ENCODE data around the gene PRRC2C.
"Not testable (repeated sequence)": the region's sequence is repeated elsewhere in the genome, so short reads cannot be mapped to it uniquely, and the experiment has no call there.

Gene PRRC2C

DNA sequence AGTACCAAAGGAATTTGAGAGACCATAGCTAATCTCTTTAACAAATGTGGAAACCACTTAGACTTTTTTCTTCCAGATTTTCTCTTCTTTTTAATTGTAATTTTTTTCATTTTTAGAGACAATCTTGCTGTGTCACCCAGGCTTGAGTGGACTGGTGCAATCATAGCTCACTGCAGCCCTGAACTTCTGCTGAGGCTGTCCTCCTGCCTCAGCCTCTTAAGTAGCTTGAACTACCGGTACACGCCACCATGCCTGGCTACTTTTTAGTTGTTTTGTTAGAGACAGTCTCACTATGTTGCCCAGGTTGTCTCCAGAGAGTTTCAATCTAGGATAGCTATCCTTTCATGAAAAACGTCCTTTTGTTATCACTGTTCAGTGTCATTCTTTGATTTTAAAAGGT, 15.0 kb downstream of the PRRC2C start:
- no peak for DNase-seq (ENCODE audit: low read depth in 2 of 2)

DNA sequence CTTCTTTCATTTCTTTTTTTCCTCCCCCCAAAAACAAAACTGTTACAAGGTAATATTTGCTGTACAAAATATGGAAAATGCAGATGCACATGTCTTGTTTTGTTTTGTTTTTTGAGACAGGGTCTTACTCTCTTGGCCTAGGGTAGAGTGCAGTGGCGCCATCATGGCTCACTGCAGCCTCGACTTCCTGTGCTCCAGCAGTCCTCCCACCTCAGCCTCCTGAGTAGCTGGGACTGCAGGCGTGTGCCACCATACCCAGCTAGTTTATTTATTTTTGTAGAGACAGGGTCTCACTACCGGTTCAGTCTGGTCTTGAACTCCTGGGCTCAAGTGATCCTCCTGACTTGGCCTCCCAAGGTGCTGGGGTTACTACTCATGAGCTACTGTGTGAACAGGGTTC, 15.5 kb downstream of the PRRC2C start:
- no peak for DNase-seq (ENCODE audit: low read depth in 2 of 2)

DNA sequence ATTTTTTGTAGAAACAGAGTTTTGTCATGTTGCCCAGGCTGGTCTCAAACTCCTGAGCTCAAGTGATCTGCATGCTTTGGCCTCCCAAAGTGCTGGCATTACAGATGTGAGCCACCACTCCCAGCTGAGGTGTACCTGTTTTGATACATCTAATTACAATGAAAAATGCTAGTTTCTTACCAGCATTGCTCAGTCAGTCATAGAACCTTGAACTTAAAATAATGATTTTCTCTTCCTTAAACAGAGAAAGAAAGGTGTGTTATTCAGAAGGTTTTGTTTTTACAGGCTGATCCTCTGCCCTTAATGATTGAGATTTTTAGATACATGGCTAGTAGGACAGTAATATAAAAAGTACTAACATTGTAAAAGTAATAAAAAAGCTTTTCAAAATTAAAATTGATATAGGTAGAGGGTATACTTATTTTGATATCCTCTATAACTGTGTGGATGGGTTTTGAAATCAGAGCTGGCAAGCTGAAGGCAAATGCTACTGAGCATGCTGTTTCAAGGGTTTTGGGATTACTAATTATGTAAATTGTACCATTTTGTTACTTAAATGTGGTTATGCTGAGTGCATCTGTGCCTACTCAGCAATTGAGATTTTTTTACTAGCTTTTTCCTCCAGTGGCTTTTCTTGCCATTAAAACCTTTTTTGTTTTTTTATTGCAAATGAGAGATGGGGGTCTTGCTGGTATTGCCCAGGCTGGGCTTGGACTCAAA, 16.1 kb downstream of the PRRC2C start:
- DNase-seq (ENCODE audit: low read depth in 2 of 2), result no peak

DNA sequence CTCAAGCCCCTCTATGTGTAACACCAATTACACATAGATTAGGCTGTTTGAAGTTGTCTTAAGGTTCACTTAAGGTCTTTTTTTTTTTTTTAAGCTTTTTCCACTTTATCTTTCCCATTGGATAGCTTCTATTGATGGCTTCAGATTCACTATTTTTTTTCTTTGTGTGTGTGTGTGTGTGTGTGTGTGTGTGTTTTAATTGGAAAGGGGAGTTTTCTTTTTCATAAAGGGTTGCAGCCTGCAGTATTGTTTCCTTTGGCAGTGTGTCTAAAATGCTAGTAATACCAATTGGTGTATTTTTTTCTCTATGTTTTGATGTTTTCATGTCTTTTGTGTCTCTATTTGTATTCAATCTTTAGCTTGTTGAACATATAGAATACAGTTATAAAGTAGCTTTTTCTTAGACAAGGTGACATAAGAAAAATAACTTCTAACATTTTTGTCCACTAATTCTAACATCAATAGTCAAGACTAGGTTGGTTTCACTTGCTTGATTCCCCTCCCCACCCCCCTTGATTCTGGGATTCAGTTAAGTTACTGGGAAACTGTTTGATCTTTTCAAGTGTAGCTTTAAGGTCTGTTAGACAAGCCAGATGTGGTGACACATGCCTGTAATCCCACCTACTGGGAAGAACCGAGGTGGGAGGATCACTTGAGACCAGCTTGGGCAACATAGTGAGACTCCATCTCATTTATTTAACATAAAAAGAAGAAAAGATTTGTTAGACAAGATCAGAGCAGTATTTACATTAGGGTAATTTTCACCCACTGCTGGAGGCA, 21.4 kb downstream of the PRRC2C start:
- no peak for DNase-seq (ENCODE audit: low read depth in 2 of 2)

DNA sequence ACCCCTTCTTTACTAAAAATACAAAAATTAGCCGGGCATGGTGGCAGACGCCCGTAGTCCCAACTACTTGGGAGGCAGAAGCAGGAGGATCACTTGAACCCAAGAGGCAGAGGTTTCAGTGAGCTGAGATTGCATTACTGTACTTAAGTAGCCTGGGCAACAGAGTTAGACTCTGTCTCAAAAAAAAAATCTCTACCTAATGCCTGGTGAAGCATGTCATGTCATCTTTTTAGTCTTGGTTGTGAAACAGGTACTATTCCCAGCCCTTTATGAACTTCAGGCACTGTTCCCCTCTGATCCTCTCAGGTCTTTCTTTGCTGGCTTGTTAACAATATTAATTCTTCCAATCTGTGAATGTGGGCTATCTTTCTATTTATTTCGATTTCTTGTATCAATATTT, 22.1 kb downstream of the PRRC2C start:
- DNase-seq (ENCODE audit: low read depth in 2 of 2), result no peak

DNA sequence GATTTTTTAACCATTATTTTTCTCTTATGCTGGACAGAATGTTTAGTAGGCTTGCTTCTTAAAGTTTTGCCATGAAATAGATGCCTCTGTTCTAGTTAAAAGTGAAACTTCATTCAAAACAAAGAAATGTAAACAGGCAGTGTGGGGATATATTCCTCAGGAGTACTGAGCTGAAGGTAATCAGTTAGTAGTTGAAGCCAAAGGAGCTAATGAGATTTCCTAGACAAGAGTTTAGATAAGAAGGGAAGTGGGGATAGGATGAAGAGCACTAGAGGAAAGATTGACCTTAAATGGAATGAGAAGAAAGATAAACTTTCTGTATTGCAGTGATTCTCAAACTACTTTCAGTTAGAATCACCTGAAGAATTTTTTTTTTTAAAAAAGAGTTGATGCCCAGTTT, 23.9 kb downstream of the PRRC2C start:
- no peak for DNase-seq (ENCODE audit: low read depth in 2 of 2)

GRCh38 chr1:171513743-171514142, 28.4 kb downstream of the PRRC2C start:
- DNase-seq (ENCODE audit: low read depth in 2 of 2), result no peak

- DNase-seq (ENCODE audit: low read depth in 2 of 2), result no peak
These were observed 30.0 kb downstream of the PRRC2C start for GRCh38 chr1:171515299-171515698.

- no peak for DNase-seq (ENCODE audit: low read depth in 2 of 2)
These were observed 30.4 kb downstream of the PRRC2C start for GRCh38 chr1:171515741-171516140.

GRCh38 chr1:171521567-171521966, 36.2 kb downstream of the PRRC2C start:
- no peak for DNase-seq (ENCODE audit: low read depth in 2 of 2)

- DNase-seq (ENCODE audit: low read depth in 2 of 2), result no peak
These were observed 45.3 kb downstream of the PRRC2C start for GRCh38 chr1:171530676-171531075.

GRCh38 chr1:171532520-171532919, 47.2 kb downstream of the PRRC2C start:
- no peak for DNase-seq (ENCODE audit: low read depth in 2 of 2)

DNA sequence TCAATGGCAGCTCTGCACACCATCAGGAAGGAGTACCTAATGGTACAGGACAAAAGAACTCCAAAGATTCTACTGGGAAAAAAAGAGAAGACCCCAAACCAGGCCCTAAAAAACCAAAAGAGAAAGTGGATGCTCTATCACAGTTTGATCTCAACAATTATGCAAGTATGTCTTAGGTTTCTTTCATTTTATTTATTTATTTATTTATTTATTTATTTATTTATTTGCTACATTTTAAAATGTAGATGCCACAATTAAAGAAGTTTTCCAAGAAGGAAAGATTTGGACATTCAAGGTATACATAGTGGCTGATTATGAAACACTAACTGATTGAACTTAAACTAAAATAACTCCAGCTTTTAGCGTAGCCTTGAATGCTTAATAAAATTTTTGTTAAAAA, 60.2 kb downstream of the PRRC2C start:
- DNase-seq (ENCODE audit: low read depth in 2 of 2), result no peak

GRCh38 chr1:171550050-171550449, 64.7 kb downstream of the PRRC2C start:
- DNase-seq (ENCODE audit: low read depth in 2 of 2), result no peak

DNA sequence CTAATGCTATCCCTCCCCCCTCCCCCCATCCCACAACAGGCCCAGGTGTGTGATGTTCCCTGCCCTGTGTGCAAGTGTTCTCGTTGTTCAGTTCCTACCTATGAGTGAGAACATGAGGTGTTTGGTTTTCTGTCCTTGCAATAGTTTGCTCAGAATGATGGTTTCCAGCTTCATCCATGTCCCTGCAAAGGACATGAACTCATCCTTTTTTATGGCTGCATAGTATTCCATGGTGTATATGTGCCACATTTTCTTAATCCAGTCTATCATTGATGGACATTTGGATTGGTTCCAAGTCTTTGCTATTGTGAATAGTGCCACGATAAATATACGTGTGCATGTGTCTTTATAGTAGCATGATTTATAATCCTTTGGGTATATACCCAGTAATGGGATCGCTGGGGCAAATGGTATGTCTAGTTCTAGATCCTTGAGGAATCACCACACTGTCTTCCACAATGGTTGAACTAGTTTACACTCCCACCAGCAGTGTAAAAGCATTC, 65.3 kb downstream of the PRRC2C start:
- not testable (repeated sequence) for DNase-seq (ENCODE audit: low read depth in 2 of 2)

- DNase-seq (ENCODE audit: low read depth in 2 of 2), result not testable (repeated sequence)
These were observed 68.6 kb downstream of the PRRC2C start for GRCh38 chr1:171553960-171554359.

DNA sequence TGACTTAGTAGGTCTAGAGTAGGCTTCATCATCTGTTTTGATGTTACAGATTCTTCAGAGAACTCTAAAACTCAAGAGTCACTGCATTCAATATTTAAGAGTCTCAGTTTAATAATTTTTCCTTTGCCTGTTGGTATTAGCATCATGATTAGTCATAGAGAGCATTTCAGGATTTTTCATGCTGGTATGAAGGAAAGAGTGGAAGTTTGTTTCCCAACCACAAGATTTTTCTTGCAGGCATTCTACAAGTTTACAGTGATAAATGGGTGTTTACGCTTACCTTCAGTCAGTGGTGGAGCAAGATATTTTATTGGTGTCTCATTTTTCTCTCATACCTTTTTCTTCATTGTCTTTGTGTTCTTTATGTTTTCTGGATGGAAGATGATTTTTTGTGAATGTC, 78.3 kb downstream of the PRRC2C start:
- DNase-seq (ENCODE audit: low read depth in 2 of 2), result no peak

DNA sequence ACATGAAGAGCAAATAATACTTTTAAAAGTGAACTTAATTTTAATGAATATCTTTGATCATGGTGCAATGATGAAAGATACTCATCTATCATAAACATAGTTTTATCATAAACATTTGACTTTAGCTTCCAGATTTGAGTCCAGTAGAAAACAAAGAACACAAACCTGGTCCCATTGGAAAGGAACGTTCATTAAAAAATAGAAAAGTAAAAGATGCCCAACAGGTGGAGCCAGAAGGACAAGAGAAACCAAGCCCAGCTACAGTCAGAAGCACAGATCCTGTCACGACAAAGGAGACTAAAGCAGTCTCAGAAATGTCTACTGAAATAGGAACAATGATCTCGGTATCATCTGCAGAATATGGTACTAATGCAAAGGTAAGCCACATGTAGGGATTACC, 81.1 kb downstream of the PRRC2C start:
- no peak for DNase-seq (ENCODE audit: low read depth in 2 of 2)

- DNase-seq (ENCODE audit: low read depth in 2 of 2), result no peak
These were observed 85.0 kb downstream of the PRRC2C start for GRCh38 chr1:171570295-171570694.

GRCh38 chr1:171576144-171576543, 90.8 kb downstream of the PRRC2C start:
- no peak for DNase-seq (ENCODE audit: low read depth in 2 of 2)

DNA sequence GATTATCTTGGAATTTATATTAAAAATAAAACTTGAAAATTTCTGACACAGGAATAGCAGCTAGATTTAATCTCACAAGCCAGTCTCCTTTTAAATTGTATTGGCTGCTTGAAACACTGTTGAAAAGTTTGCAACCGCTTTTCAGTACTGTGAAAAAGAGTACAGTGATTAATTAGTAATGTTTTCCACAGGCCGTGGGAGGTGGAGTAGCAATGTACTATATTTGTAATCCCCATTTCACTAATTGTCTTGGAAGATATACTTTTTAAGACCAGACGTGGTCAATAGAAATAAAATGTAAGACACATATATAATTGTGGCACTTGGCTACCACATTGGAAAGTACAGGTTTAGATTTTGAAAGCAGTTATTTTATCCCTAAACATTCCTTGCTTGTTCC, 95.9 kb downstream of the PRRC2C start:
- no peak for DNase-seq (ENCODE audit: low read depth in 2 of 2)

DNA sequence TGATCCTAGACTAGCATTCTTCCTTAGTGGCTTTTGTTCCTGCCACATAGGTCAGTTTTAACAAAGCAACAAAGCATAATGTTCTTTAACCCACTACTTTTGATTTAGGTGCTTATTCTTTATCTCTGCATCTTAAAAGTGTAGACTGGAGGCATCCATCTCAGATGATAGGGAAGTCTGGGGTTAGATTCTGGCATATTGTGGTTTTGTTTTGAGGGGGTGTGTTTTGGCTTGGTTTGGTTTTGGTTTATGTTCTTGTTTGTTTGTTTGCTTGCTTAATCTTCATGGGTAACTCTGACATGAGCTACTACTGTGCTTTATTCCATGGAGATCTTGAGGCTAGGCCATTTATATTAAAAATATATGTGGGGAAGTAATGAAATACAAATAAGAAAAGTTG, 96.4 kb downstream of the PRRC2C start:
- no peak for DNase-seq (ENCODE audit: low read depth in 2 of 2)

- no peak for DNase-seq (ENCODE audit: low read depth in 2 of 2)
These were observed 97.3 kb downstream of the PRRC2C start for GRCh38 chr1:171582589-171582988.
